OCI-LY1 (cell line): ENCODE measurements around the gene ZSCAN5A.
A peak's percentile ranks its signal among the peaks of the same experiment; 100 is the strongest.

Experiments used
- H2AFZ ChIP-seq: fragments of 200-600 bp; sonication (generic), shearing (Covaris generic); 2 replicates; pipeline ENCODE4 v1.6.0; 2014; ENCODE audit warnings: antibody characterized with exemption, mild to moderate bottlenecking, low read length
- H3F3A ChIP-seq: fragments of 200-600 bp; sonication (generic), shearing (Covaris generic); 2 replicates; pipeline ENCODE4 v1.6.0; 2014; ENCODE audit warnings: mild to moderate bottlenecking, antibody characterized with exemption, low read length, moderate library complexity; ENCODE audit not compliant: insufficient read depth
- H3K27ac ChIP-seq: fragments of 200-600 bp; sonication (generic); 2 replicates; pipeline ENCODE4 v1.5.1; 2014; ENCODE audit warnings: low read length, mixed run types, mild to moderate bottlenecking, low read depth; ENCODE audit not compliant: poor library complexity, severe bottlenecking
- H3K27me3 ChIP-seq: fragments of 200-600 bp; sonication (generic); 2 replicates; pipeline ENCODE4 v1.6.0; 2014; ENCODE audit warnings: antibody characterized with exemption, mild to moderate bottlenecking, low read length, moderate library complexity; ENCODE audit not compliant: insufficient read depth
- H3K36me3 ChIP-seq: fragments of 200-600 bp; sonication (generic); 2 replicates; pipeline ENCODE4 v1.6.1; 2014; ENCODE audit warnings: mild to moderate bottlenecking, antibody characterized with exemption, low read length, moderate library complexity, mixed read lengths; ENCODE audit not compliant: insufficient read depth
- H3K4me1 ChIP-seq: fragments of 200-600 bp; sonication (generic); 2 replicates; pipeline ENCODE4 v1.5.1; 2014; ENCODE audit warnings: mild to moderate bottlenecking, low read length, moderate library complexity; ENCODE audit not compliant: insufficient read depth, severe bottlenecking
- H3K4me2 ChIP-seq: fragments of 200-600 bp; sonication (generic), shearing (Covaris generic); 2 replicates; pipeline ENCODE4 v1.6.1; 2014; ENCODE audit warnings: low read length
- H3K4me3 ChIP-seq: fragments of 200-600 bp; sonication (generic); 2 replicates; pipeline ENCODE4 v1.5.1; 2014; ENCODE audit warnings: low read length, low read depth, mild to moderate bottlenecking, mixed read lengths; ENCODE audit not compliant: poor library complexity, severe bottlenecking
- H3K79me2 ChIP-seq: fragments of 200-600 bp; shearing (Covaris generic); 2 replicates; pipeline ENCODE4 v1.6.1; 2016; ENCODE audit warnings: mixed run types, low read length, mixed read lengths; ENCODE audit not compliant: insufficient read depth
- H3K9ac ChIP-seq: fragments of 200-600 bp; sonication (generic), shearing (Covaris generic); 2 replicates; pipeline ENCODE4 v1.6.1; 2014; ENCODE audit warnings: mild to moderate bottlenecking, low read length, mixed read lengths
- H3K9me2 ChIP-seq: fragments of 200-600 bp; sonication (generic), shearing (Covaris generic); 2 replicates; pipeline ENCODE4 v1.6.1; 2014; ENCODE audit warnings: low read depth, mild to moderate bottlenecking, low read length, mixed read lengths
- H3K9me3 ChIP-seq: fragments of 200-600 bp; shearing (Covaris generic); 2 replicates; pipeline ENCODE4 v1.6.1; 2014; ENCODE audit warnings: low read length, mixed read lengths
- H4K20me1 ChIP-seq: fragments of 200-600 bp; sonication (generic), shearing (Covaris generic); 2 replicates; pipeline ENCODE4 v1.6.0; 2016; ENCODE audit warnings: mild to moderate bottlenecking, low read length; ENCODE audit not compliant: insufficient read depth
- EZH2 ChIP-seq: fragments of 200-600 bp; sonication (generic), shearing (Covaris generic); IDR thresholded peaks from 2 replicates; pipeline ENCODE4 v1.8.0; 2017; ENCODE audit warnings: borderline replicate concordance, mixed run types, mild to moderate bottlenecking, antibody characterized with exemption, low read length, moderate library complexity, mixed read lengths
- TF ChIP-seq, protein P1 (sequence below): fragments of 200-600 bp; sonication (generic), shearing (Covaris generic); IDR thresholded peaks from 2 replicates; pipeline ENCODE4 v1.5.1; 2017; ENCODE audit warnings: mild to moderate bottlenecking, antibody characterized with exemption, low read length, moderate library complexity, mixed read lengths

Gene ZSCAN5A

DNA sequence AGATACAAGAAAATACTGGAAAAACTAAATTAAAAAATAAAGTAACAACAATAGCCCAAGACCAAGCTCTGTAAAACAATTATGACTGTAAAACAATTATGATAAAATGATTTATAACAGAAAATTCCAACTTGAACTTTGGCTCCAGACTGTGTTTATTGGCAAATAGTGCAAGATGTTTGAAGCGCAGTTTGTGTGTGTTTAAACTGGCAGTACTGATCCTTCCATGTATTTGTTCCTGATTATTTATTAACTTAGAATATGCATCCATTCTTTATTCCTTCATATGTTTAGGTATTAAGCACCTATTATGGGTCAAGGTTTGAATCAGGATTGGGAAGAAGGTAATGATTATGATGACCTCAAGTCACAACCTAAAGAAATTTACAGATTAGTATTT, 40.9 kb upstream of the ZSCAN5A start:
- Histone ChIP-seq H3K9me2 (no peaks in the 10 kb centered on the region), H3F3A (no peaks in the 10 kb centered on the region), H3K27ac (no peak overlapping the region), H3K36me3 (no peaks in the 10 kb centered on the region), H4K20me1 (no peaks in the 10 kb centered on the region), H3K9ac (no peak overlapping the region), H3K4me2 (no peak overlapping the region), H2AFZ (no peak overlapping the region), H3K4me1 (no peaks in the 10 kb centered on the region), H3K9me3 (no peaks in the 10 kb centered on the region), H3K79me2 (no peaks in the 10 kb centered on the region), H3K27me3 (no peaks in the 10 kb centered on the region), H3K4me3 (no peak overlapping the region)
- no peak for TF ChIP-seq EZH2
- TF ChIP-seq, protein P1, sequence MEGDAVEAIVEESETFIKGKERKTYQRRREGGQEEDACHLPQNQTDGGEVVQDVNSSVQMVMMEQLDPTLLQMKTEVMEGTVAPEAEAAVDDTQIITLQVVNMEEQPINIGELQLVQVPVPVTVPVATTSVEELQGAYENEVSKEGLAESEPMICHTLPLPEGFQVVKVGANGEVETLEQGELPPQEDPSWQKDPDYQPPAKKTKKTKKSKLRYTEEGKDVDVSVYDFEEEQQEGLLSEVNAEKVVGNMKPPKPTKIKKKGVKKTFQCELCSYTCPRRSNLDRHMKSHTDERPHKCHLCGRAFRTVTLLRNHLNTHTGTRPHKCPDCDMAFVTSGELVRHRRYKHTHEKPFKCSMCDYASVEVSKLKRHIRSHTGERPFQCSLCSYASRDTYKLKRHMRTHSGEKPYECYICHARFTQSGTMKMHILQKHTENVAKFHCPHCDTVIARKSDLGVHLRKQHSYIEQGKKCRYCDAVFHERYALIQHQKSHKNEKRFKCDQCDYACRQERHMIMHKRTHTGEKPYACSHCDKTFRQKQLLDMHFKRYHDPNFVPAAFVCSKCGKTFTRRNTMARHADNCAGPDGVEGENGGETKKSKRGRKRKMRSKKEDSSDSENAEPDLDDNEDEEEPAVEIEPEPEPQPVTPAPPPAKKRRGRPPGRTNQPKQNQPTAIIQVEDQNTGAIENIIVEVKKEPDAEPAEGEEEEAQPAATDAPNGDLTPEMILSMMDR = no peak

DNA sequence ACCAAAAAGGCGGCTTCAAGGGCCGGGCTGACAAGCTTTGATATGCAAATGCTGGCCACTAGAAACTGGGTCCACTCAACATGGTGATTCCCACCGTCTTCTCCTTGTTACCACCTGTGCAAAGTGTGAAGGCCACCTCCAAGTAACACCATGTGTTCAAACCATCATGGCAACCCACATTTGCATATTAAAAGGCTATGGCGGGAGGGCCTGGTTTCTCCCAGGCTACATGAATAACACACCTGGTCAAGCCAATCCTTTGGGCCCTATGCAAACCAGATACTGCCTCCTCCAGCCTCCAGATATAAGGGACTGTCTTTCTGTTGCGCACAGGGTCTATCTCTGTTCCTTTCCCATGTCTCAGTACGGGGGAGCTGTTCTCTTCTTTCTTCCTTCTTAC, 36.6 kb upstream of the ZSCAN5A start:
- no peak overlapping the region for H3K4me3 ChIP-seq
- no peaks in the 10 kb centered on the region for H3K9me3 ChIP-seq
- no peaks in the 10 kb centered on the region for H3F3A ChIP-seq
- H2AFZ ChIP-seq = no peak overlapping the region
- TF ChIP-seq, protein P1 = no peak
- no peak for TF ChIP-seq EZH2
- H3K4me2 ChIP-seq = no peak overlapping the region
- H3K27me3 ChIP-seq = no peaks in the 10 kb centered on the region
- H3K9ac ChIP-seq = no peak overlapping the region
- no peaks in the 10 kb centered on the region for H3K4me1 ChIP-seq
- no peaks in the 10 kb centered on the region for H3K79me2 ChIP-seq
- no peaks in the 10 kb centered on the region for H3K36me3 ChIP-seq
- no peaks in the 10 kb centered on the region for H4K20me1 ChIP-seq
- no peaks in the 10 kb centered on the region for H3K9me2 ChIP-seq
- H3K27ac ChIP-seq = no peak overlapping the region

DNA sequence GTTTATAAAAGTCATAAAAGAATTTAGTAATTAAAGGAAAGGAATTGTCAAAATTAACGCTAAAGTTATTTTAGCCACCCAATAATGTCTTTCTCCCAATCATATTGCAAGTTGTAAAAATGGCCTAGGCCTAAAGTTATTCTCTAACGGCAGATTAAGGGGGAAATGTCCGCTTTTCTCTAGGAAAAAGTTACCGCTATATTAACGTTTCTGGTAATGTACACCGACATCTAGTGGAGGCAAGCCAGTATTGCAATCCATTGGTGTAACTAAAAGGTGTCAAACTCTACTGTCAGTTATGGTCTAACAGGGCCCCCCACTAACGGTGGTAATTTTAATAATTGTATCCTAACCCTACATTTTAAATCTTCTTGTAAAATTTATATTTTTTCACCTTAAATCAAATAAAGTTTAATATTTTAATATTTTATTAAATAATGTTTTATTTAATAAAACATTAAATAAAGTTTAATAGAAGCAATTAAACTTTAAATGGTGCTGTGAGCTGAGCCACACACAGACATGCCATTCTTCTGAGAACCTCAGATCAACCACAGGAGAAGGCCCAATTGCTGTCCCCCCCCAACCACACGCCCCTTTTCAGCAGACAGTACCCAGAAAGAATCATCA, 35.9 kb upstream of the ZSCAN5A start:
- H3K4me2 ChIP-seq = no peak overlapping the region
- no peaks in the 10 kb centered on the region for H3K9me2 ChIP-seq
- no peaks in the 10 kb centered on the region for H3K27me3 ChIP-seq
- H3K79me2 ChIP-seq = no peaks in the 10 kb centered on the region
- no peaks in the 10 kb centered on the region for H3F3A ChIP-seq
- H3K4me3 ChIP-seq = no peak overlapping the region
- H3K36me3 ChIP-seq = no peaks in the 10 kb centered on the region
- no peak for TF ChIP-seq EZH2
- TF ChIP-seq, protein P1 = peak; percentile 80
- no peaks in the 10 kb centered on the region for H3K4me1 ChIP-seq
- no peaks in the 10 kb centered on the region for H4K20me1 ChIP-seq
- H3K9me3 ChIP-seq = no peaks in the 10 kb centered on the region
- H2AFZ ChIP-seq = no peak overlapping the region
- no peak overlapping the region for H3K27ac ChIP-seq
- no peak overlapping the region for H3K9ac ChIP-seq
